ENCODE results near the gene ZNF516. TPM values are rescaled to one million over a fixed set of nuclear protein-coding genes. Genes with fewer than 3 reads are reported as not detected.

Gene ZNF516
- total and polyA plus RNA-seq, 2 of the 13 experiments (the other 11 are each of a cell fraction or from before 2014, with no cell fraction given) = 16.6 to 18.7 TPM

DNA sequence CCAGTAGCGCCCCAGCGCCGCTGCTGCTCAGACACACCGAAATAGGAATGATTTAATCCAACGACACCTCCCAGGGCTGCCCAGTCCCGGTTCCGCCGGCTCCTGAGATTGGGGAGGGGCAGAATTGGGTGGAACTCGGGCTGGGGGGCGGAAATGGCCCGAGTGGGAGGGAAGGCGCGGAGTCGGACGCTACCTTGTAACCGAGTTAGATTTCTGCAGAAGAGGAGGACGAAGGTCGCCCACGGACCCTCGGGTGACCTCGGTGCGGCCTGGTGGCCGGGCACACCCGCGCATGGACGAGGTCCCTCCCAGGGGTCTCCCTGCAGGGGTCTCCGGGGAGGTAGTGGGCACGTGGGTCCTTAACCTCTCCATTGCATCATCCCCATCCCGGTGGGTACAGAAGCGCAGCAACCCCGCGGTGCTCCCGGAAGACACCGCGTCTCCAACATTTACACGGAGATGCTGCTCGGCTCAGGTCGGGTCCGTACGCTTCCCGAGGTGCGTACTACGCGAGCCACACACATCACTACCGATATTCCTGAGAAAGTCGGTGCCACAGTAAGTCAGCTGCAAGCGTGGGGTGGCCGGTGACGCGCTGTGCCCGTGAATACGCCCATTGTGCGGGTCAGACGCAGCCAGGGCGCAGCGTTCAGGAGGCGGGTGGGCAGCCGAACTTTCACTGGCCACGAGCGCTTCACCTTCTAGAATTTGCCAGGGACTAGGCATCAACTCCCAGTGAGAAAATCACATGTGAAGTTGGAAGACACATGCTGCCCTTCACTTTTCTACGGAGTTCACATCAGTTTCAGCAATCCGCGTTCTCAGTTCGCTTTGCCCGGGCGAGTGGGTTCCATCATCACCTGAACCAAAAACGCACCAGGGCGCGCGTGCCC, 3.0 kb downstream of the ZNF516 start (continued):
- TF ChIP-seq ZNF441 (CRISPR knock-in tag; IDR thresholded peaks at IDR 0.05; ENCODE audit: borderline replicate concordance) (no peak), HNRNPLL (IDR thresholded peaks at IDR 0.05; ENCODE audit: low read depth, low read length, poor library complexity, severe bottlenecking) (peak; percentile 49), POLR2G (IDR thresholded peaks at IDR 0.05; ENCODE audit: low read depth, low read length) (peak; percentile 65), AKAP8 (CRISPR knock-in tag; IDR thresholded peaks at IDR 0.05) (peak; percentile 3; the same call in 1 of the 2 replicates), ZNF350 (CRISPR knock-in tag; IDR thresholded peaks at IDR 0.05; ENCODE audit: borderline replicate concordance, low read depth) (0 out of 2 replicates have a peak, but pooled peaks have one; percentile 37), ZIK1 (CRISPR knock-in tag; IDR thresholded peaks at IDR 0.05; ENCODE audit: borderline replicate concordance, low read depth) (no peak), JARID2 (CRISPR knock-in tag; IDR thresholded peaks at IDR 0.05; ENCODE audit: insufficient replicate concordance) (no peak), HDAC6 (IDR thresholded peaks at IDR 0.05; ENCODE audit: low read depth, low read length) (no peak), SAFB2 (CRISPR knock-in tag; IDR thresholded peaks at IDR 0.05; ENCODE audit: borderline replicate concordance, low read depth) (no peak), DR1 (CRISPR knock-in tag; IDR thresholded peaks at IDR 0.05) (0 out of 2 replicates have a peak, but pooled peaks have one; percentile 42)
- TF ChIP-seq, protein P1, sequence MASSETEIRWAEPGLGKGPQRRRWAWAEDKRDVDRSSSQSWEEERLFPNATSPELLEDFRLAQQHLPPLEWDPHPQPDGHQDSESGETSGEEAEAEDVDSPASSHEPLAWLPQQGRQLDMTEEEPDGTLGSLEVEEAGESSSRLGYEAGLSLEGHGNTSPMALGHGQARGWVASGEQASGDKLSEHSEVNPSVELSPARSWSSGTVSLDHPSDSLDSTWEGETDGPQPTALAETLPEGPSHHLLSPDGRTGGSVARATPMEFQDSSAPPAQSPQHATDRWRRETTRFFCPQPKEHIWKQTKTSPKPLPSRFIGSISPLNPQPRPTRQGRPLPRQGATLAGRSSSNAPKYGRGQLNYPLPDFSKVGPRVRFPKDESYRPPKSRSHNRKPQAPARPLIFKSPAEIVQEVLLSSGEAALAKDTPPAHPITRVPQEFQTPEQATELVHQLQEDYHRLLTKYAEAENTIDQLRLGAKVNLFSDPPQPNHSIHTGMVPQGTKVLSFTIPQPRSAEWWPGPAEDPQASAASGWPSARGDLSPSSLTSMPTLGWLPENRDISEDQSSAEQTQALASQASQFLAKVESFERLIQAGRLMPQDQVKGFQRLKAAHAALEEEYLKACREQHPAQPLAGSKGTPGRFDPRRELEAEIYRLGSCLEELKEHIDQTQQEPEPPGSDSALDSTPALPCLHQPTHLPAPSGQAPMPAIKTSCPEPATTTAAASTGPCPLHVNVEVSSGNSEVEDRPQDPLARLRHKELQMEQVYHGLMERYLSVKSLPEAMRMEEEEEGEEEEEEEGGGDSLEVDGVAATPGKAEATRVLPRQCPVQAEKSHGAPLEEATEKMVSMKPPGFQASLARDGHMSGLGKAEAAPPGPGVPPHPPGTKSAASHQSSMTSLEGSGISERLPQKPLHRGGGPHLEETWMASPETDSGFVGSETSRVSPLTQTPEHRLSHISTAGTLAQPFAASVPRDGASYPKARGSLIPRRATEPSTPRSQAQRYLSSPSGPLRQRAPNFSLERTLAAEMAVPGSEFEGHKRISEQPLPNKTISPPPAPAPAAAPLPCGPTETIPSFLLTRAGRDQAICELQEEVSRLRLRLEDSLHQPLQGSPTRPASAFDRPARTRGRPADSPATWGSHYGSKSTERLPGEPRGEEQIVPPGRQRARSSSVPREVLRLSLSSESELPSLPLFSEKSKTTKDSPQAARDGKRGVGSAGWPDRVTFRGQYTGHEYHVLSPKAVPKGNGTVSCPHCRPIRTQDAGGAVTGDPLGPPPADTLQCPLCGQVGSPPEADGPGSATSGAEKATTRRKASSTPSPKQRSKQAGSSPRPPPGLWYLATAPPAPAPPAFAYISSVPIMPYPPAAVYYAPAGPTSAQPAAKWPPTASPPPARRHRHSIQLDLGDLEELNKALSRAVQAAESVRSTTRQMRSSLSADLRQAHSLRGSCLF (CRISPR knock-in tag; IDR thresholded peaks at IDR 0.05; ENCODE audit: borderline replicate concordance) = no peak
- TF ChIP-seq, protein P2, sequence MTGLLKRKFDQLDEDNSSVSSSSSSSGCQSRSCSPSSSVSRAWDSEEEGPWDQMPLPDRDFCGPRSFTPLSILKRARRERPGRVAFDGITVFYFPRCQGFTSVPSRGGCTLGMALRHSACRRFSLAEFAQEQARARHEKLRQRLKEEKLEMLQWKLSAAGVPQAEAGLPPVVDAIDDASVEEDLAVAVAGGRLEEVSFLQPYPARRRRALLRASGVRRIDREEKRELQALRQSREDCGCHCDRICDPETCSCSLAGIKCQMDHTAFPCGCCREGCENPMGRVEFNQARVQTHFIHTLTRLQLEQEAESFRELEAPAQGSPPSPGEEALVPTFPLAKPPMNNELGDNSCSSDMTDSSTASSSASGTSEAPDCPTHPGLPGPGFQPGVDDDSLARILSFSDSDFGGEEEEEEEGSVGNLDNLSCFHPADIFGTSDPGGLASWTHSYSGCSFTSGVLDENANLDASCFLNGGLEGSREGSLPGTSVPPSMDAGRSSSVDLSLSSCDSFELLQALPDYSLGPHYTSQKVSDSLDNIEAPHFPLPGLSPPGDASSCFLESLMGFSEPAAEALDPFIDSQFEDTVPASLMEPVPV (CRISPR knock-in tag; IDR thresholded peaks at IDR 0.05) = no peak; the same call in 1 of the 2 replicates
- TF ChIP-seq, protein P3, sequence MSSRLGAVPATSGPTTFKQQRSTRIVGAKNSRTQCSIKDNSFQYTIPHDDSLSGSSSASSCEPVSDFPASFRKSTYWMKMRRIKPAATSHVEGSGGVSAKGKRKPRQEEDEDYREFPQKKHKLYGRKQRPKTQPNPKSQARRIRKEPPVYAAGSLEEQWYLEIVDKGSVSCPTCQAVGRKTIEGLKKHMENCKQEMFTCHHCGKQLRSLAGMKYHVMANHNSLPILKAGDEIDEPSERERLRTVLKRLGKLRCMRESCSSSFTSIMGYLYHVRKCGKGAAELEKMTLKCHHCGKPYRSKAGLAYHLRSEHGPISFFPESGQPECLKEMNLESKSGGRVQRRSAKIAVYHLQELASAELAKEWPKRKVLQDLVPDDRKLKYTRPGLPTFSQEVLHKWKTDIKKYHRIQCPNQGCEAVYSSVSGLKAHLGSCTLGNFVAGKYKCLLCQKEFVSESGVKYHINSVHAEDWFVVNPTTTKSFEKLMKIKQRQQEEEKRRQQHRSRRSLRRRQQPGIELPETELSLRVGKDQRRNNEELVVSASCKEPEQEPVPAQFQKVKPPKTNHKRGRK (CRISPR knock-in tag; IDR thresholded peaks at IDR 0.05) = no peak
- TF ChIP-seq, protein P4, sequence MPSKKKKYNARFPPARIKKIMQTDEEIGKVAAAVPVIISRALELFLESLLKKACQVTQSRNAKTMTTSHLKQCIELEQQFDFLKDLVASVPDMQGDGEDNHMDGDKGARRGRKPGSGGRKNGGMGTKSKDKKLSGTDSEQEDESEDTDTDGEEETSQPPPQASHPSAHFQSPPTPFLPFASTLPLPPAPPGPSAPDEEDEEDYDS (CRISPR knock-in tag; IDR thresholded peaks at IDR 0.05) = no peak
